Panc1 (cell line): ENCODE measurements around the gene CDK13.

ENCODE experiments used
- CTCF ChIP-seq: fragments of 450-650 bp; IDR thresholded peaks from 2 replicates; pipeline ENCODE4 v1.5.1; 2017; ENCODE audit warnings: mild to moderate bottlenecking
- REST ChIP-seq, 2 experiments: IDR thresholded peaks; 2 replicates each; pipeline ENCODE4 v1.6.1; 2011 to 2012; ENCODE audit warnings: low read depth in 2 of 2, control low read depth in 1 of 2, low read length in 1 of 2, mild to moderate bottlenecking in 1 of 2, moderate library complexity in 1 of 2; ENCODE audit not compliant: insufficient read depth in 1 of 2

DNA sequence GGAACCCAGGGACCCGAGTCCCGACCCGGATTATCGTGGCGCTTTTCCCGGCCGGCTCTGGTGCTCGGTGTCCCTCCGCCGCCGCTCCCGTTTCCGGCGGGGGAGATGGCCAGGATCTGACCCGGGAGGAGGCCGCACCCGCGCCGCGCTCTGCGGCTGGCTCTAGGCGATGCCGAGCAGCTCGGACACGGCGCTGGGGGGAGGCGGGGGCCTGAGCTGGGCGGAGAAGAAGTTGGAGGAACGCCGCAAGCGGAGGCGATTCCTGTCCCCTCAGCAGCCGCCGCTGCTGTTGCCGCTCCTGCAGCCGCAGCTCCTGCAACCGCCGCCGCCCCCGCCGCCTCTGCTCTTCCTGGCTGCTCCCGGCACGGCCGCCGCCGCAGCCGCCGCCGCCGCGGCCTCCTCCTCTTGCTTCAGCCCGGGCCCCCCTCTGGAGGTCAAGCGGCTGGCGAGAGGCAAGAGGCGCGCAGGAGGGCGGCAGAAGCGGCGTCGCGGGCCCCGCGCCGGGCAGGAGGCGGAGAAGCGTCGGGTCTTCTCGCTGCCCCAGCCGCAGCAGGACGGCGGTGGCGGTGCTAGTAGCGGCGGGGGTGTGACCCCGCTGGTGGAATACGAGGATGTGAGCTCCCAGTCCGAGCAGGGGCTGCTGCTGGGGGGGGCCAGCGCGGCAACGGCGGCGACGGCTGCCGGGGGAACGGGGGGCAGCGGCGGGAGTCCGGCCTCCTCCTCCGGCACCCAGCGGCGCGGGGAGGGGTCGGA lies 593 bp downstream of the CDK13 start:
- TF ChIP-seq CTCF (no peak), REST (IDR thresholded peaks at IDR 0.05; ENCODE audit: insufficient read depth in 1 of 2, low read depth in 2 of 2, low read length in 1 of 2) (no peak)
